Chondrocyte (in vitro differentiated cells): Measurements from ENCODE around the gene MYBPHL. TPM values are rescaled to one million over a fixed set of nuclear protein-coding genes. Genes with fewer than 3 reads are reported as not detected.

Experiments used
- DNase-seq: peaks from one replicate; pipeline ENCODE4 v3.0.0; 2021; ENCODE audit warnings: mixed read lengths, low spot score
- H3K27ac Mint-ChIP-seq: one replicate; pipeline ENCODE4 v1.8.0; 2021; ENCODE audit warnings: mild to moderate bottlenecking, moderate library complexity, mixed read lengths; ENCODE audit not compliant: unreplicated experiment
- H3K27me3 Mint-ChIP-seq: 2 replicates; pipeline ENCODE4 v1.8.0; 2021; ENCODE audit warnings: low read depth, mixed read lengths
- H3K36me3 Mint-ChIP-seq: 2 replicates; pipeline ENCODE4 v1.8.0; 2021; ENCODE audit warnings: low read depth, mixed read lengths
- H3K4me1 Mint-ChIP-seq: 2 replicates; pipeline ENCODE4 v1.8.0; 2021; ENCODE audit warnings: low read depth, mild to moderate bottlenecking, mixed read lengths
- H3K4me3 Mint-ChIP-seq: one replicate; pipeline ENCODE4 v1.8.0; 2021; ENCODE audit warnings: mild to moderate bottlenecking, moderate library complexity, mixed read lengths; ENCODE audit not compliant: unreplicated experiment
- H3K9me3 Mint-ChIP-seq: 2 replicates; pipeline ENCODE4 v1.8.0; 2021; ENCODE audit warnings: low read depth, mixed read lengths
- total RNA-seq: library from RNA; stranded (reverse); gene quantifications from 3 replicates; pipeline ENCODE4 v1.2.1, GENCODE V29; 2021
- TF ChIP-seq, protein P1 (sequence below): fragments of 200-600 bp; sonication (generic); IDR thresholded peaks from 2 replicates; pipeline ENCODE4 v1.5.0; 2021; ENCODE audit warnings: antibody characterized with exemption, mild to moderate bottlenecking, moderate library complexity

Gene MYBPHL
- total RNA-seq, 1 donor from 2014 or later = not detected

- no peak for DNase-seq
- Mint-ChIP-seq H3K9me3 (no peaks in the 10 kb centered on the region), H3K4me1 (no peaks in the 10 kb centered on the region)
These were observed 43.4 kb upstream of the MYBPHL start for GRCh38 chr1:109350182-109350581.

GRCh38 chr1:109347511-109347910 lies 40.7 kb upstream of the MYBPHL start:
- Mint-ChIP-seq H3K27me3 (no peaks in the 10 kb centered on the region), H3K4me1 (no peaks in the 10 kb centered on the region), H3K36me3 (peaks cover 42% of the 10 kb centered on the region), H3K9me3 (no peaks in the 10 kb centered on the region), H3K27ac (no peak overlapping the region), H3K4me3 (no peak overlapping the region)
- TF ChIP-seq, protein P1, sequence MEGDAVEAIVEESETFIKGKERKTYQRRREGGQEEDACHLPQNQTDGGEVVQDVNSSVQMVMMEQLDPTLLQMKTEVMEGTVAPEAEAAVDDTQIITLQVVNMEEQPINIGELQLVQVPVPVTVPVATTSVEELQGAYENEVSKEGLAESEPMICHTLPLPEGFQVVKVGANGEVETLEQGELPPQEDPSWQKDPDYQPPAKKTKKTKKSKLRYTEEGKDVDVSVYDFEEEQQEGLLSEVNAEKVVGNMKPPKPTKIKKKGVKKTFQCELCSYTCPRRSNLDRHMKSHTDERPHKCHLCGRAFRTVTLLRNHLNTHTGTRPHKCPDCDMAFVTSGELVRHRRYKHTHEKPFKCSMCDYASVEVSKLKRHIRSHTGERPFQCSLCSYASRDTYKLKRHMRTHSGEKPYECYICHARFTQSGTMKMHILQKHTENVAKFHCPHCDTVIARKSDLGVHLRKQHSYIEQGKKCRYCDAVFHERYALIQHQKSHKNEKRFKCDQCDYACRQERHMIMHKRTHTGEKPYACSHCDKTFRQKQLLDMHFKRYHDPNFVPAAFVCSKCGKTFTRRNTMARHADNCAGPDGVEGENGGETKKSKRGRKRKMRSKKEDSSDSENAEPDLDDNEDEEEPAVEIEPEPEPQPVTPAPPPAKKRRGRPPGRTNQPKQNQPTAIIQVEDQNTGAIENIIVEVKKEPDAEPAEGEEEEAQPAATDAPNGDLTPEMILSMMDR = no peak
- DNase-seq = no peak

More at GRCh38 chr1:109350182-109350581, 43.4 kb upstream of the MYBPHL start:
- no peak overlapping the region for H3K4me3 Mint-ChIP-seq
- peaks cover 42% of the 10 kb centered on the region for H3K36me3 Mint-ChIP-seq
- no peaks in the 10 kb centered on the region for H3K27me3 Mint-ChIP-seq
- no peak overlapping the region for H3K27ac Mint-ChIP-seq
- TF ChIP-seq, protein P1 = no peak

DNA sequence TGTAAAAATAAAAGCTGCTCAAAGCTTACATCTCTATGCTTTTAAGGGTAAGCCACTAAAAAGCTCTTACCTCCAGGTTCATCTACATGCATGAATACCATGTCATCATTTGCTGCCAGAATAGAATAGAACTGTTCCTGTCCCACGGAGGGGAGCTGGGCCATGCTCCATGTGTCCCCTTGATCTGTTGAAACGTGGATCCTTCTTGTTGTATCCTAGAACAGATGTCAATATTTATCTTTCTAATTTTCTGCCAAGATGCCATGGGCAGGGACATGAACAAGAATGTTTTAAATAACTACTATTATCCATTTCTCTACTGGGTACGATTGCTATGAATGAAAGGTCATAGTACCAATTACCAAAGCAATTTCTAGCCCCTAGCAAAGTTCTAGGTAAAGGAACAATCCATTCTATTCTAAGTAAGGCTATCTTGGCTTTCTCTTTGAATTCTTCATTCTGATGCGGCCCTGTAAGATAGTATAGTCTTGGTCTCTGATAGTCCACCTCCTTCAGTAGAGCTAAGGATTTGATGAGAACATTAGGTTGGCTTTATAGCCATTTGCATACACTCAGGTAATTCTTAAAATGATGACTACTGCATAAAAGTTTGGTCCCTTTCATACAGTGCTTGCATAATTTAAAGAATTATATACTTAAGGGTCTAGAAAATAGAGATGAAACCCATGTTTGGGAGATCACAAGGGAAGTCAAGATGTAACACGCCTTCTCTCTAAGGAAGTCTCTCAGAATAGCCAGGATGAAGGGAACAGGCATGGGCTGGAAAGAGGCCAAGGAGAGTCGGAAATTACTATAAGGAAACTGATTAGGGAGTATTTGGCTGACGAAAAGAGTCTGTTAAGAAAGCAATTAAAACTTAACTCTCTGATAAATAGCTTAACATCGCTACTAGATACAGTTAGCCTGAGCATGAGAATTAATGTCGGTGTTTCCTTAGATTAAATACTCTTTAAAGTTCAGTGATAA lies 35.4 kb upstream of the MYBPHL start:
- Mint-ChIP-seq H3K27ac (no peak overlapping the region), H3K9me3 (no peaks in the 10 kb centered on the region), H3K36me3 (peaks cover 48% of the 10 kb centered on the region), H3K4me1 (no peaks in the 10 kb centered on the region), H3K27me3 (no peaks in the 10 kb centered on the region), H3K4me3 (no peak overlapping the region)
- TF ChIP-seq, protein P1 = no peak
- no peak for DNase-seq

DNA sequence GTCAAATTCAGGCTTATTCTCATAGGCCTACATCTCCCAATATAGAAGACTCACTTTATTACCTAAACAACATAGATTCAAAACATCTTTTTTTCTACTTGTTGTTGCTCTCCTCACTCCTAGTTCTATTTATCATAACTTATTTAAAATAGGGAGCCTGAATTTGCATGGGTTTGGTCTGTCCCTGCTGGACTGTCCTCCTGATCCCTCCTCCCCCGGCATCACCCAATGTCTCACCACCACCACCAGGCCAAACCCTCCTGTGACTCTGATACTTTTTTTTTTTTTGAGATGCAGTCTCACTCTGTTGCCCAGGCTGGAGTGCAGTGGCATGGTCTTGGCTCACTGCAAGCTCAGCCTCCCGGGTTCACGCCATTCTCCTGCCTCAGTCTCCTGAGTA lies 31.8 kb upstream of the MYBPHL start:
- peaks cover under 1% of the 10 kb centered on the region for H3K9me3 Mint-ChIP-seq
- H3K36me3 Mint-ChIP-seq = peaks cover 51% of the 10 kb centered on the region
- H3K27ac Mint-ChIP-seq = no peak overlapping the region

GRCh38 chr1:109338091-109338490 lies 31.3 kb upstream of the MYBPHL start:
- H3K27ac Mint-ChIP-seq = no peak overlapping the region
- no peak overlapping the region for H3K4me3 Mint-ChIP-seq
- peaks cover 52% of the 10 kb centered on the region for H3K36me3 Mint-ChIP-seq
- no peaks in the 10 kb centered on the region for H3K27me3 Mint-ChIP-seq
- no peaks in the 10 kb centered on the region for H3K4me1 Mint-ChIP-seq
- H3K9me3 Mint-ChIP-seq = peaks cover 5% of the 10 kb centered on the region
- TF ChIP-seq, protein P1 = no peak
- DNase-seq = no peak

More for the DNA sequence above, 31.8 kb upstream of the MYBPHL start:
- Mint-ChIP-seq H3K27me3 (no peaks in the 10 kb centered on the region), H3K4me1 (no peaks in the 10 kb centered on the region), H3K4me3 (no peak overlapping the region)
- TF ChIP-seq, protein P1 = no peak
- no peak for DNase-seq
